GM18868 (cell line): ENCODE data around the gene TPST2.

Experiments
- ATAC-seq: cut with Tn5 transposase; IDR thresholded peaks from one replicate; pipeline ENCODE4 v1.9.1; 2021; ENCODE audit warnings: mild to moderate bottlenecking, moderate library complexity; ENCODE audit not compliant: unreplicated experiment

Gene TPST2

DNA sequence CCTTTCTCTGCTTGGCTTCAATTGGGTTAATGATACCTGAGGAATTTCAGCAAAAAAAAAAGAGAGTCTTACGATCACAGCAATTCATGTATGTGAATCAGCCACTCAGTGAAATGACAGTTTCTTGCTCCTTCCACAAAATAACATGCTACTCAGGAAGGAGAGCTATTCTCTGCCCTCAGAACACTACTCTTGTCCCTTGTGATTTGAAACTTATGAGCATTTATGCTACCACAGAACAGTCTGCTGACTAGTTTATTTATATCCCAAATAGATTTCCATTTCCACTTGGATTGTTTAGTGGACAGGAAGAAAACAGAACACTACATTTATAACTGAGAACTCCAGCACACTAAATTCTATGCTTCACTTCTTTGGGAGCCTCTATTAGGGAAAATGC, 86.2 kb downstream of the TPST2 start:
- no peak for ATAC-seq

DNA sequence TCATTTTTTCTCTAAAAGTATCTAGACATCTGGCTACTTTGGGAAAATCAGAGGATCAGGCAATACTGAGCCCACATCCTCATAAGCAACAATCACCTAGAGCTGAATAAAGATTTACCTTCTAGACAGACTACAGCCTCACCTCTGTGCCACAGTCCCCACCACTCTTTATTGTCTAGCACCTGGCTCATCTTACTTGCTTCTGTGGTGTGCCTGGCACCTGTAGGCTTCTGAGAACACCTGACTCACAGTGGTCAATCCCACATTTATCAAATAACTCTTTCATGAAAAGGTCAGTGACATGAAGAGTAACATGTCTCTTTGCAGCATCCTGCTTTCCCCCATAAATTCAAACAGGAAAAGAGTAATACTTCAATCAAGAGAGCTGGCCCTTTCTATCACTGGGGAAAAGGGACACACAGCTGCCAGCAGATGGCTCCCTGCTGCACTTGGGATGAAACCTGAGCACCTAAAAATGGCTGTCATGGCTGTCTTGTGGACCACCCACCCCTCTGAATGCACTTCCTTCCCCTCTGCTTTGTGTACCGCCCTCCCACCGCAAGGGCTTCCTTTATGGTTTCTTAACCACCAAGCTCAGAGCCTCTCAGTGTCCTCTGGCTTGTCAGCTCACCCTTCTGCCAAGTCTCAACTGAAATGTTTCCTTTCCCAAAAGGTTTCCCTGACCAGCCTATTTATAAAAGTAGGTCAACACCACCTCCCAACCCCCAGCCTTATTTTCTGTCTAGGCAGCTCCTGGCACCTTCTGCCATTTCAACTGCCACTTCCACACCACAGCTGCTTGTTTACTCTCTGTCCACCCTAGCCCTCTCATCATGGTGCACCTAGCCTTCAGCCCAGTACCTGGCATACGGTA, 87.0 kb downstream of the TPST2 start:
- ATAC-seq, result no peak

DNA sequence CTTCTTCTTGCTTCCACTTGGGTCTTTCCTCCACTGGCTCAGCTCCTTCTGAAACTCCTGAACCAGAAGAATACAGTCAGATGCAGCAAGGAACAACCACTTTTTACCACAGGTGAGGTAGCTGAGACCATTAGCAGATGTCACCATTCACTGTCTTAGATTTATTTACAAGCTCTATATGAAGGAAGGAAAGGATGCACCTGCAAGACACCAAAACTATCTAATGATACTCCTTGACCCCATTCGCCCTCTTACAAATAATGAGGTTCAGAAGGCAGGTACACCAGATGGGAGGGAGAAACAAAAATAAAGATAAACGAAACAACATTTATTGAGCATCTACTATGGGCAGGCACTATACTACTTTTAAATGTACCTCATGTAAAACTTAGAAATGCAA, 87.9 kb downstream of the TPST2 start:
- no peak for ATAC-seq

DNA sequence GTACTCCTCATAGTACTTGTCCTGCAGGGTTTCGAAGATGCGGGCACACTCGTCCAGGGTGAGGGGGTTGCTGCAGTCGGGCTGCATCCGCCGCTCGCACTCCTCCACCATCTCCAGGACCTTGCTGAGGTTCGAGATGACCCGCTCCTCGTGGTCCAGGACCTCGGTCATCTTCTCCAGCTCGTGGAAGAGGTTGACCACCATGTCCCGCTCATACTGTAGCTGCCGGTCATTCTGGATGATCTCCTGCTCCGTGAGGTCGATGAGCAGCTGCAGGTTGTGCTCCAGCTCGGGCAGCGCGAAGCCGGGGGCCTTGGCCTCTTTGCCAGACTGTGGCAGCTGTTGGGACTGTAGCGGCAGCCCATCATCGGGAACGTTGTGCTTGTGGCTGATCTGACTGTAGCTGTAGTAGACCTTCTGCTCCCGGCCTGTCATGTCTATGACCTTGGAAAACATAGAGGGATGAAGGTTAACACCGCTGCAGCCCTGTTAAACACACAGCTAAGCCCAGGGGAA, 90.7 kb downstream of the TPST2 start:
- no peak for ATAC-seq

DNA sequence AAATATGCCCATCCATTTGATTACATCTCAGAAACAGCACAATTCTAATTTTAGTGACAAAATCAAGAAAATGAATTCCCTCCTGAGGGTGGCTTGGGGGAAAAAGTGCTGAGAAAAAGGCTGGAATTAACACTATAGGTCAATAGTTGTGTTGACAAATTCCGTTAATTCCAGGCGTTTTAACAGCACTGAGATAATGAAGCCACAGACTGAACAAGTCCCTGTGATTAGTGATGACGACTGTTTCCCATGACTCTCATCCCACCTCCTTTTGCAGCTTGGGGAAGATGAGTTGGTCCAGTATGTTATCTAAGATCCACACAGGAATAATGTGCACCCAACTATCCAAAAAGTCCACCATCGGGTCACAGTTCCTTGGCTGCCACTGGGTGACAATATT, 93.5 kb downstream of the TPST2 start:
- no peak for ATAC-seq

DNA sequence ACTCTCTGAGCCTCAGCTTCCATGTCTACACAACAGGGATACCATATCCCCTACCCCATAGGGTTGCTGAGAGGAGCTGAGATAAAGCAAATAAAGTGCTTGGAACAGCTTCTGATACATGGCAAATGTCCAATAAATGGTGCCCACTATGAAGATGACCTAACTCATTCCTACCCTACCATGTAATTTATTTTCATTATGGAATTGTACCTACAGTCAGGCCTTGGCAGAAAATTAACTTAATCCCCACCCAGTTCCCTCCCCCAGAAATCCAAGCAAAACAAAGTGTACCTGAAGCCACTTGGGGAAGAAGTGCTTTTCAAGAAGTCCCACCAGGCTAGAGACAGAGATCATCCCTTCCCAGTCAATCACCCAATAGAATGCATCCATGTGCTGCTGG, 95.4 kb downstream of the TPST2 start:
- ATAC-seq, result no peak

DNA sequence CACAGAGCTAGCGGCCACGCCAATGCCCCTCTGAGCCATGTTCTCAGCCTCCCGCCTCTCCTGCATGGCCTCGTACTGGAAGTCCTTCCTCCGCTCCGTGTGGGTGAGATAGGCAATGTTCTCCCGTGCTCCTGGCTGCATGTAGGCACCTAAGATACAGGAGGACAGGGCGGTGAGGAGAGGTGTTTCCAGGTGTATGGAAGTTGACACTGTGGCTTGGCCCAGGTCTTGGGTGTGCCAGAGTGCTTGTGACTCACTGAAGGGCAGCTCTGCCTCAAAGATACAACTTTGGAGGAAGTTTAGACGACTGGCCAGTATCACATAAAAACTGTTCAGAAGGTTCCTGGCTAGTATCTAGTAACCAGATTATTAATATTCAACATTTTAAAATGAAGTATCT, 97.7 kb downstream of the TPST2 start:
- ATAC-seq, result no peak

DNA sequence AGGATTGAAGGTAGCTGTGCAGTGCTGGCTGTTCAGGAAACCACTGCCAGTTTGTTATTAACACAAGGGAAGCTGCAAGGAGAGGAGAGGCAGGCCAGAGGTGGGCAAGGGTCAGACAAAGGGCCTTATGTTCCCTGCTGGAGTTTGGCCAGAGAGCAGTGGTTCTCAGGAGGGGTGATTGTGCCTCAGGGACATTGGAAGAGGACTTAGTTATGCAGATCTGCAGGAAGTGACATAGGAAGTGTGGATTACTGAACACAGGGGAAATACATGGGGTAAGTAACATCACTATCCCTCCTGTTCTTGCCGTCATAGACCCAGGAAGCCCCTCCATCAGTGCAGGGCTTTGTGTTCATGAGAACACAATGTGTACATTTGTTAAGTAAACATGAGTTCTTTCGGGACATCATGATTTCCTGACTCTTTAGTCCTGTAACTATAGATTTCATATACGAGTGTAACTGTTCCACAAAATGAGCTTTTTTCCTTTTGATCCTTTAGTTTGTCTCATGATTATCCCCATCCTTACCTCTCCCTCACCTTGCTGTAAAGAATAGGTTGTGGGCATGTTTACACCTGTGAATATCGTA, 100.4 kb downstream of the TPST2 start:
- no peak for ATAC-seq

DNA sequence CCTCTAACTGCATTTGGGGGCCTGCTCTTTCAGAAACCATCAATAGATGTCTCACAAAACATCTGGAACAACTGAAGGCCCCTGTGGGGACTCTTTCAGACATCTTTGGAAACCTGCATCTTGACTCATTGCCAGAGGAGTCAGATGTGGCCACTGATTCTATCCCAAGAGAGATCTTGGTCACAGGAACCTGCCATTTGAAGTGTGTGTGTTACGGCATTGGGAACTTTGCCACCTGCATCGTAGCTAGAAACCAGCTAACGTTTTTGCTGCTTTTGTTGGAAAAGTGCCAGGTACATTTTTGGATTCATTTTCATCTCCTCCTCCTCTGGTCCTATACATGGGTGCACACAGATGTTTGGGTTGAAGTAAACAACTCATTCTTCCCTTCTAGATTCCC, 101.9 kb downstream of the TPST2 start:
- ATAC-seq, result no peak

DNA sequence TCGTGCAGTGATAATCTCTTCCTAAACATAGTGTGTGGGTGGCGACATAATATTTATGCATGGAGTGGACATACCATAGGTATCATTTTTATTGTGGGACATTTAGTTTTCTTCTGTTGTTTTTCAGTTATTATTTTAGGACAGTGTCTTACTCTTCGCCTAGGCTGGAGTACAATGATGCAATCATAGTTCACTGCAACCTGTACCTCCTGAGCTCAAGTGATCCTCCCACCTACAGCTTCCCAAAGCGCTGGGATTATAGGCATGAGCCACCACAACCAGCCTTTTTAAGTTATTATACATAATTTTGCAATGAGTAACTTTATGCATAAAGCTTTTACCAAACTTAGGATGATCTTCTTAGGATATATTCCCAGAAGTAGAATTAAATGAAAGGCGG, 103.5 kb downstream of the TPST2 start:
- ATAC-seq, result no peak

DNA sequence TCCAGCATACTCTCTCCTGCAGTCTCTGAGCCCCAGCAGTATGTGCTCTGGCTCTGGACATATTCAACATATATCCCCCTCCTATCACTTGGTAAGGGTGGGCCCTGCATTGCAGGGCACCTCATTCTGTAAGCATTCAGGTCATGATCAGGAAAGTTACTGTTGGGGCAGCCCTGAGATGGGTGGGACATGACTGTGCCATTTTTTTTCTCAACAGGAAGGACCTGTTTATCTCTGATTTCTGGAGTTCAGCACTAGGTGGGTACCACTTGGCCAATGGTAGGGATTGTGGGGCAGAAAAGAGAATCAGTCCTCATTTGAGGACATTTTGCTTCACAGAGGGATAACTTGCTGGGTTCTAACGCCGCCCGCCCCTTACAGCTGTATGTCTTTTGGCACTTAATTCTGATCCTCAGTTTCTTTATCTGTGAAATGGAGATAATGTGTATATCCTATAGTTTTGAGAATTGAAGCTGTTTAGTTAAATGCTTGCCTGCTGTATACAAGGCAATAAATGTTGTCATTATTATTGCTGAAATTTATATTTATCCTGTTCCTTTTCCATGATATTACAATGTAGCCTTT, 104.0 kb downstream of the TPST2 start:
- ATAC-seq, result no peak

DNA sequence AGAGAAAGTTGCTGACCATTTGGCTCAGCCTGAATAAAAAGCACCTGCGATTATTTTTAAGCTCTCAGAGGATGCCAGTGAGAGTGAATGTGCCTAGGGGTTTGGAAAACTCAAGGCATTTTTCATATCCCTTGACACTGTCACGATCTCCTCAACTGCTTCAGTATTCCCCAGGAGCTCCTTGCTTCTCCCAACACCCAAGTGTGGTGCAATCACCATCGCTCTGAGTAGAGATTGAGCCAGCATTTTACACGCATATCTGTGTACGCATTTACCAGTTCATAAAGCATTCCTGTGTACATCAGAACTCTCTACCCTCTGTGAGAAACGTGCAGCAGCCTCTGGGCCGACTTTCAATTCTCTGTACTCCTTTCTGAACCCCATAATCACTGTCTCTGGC, 104.9 kb downstream of the TPST2 start:
- ATAC-seq, result no peak

DNA sequence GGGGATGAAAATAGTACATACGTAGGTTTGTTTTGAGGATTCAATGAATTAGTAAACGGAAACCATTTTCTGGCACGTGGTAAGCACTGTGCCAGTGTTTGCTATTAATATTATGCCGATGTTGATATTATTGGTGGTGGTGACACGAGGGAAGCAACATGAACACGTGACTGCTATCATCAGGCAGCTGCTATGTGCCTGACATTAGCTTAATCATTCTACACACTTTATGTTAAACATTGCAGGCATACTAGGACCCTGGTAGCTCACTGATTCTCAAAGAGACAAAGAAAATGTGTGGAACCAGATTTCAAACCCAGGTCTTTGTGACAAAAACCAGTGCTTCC, 105.6 kb downstream of the TPST2 start:
- ATAC-seq, result no peak

DNA sequence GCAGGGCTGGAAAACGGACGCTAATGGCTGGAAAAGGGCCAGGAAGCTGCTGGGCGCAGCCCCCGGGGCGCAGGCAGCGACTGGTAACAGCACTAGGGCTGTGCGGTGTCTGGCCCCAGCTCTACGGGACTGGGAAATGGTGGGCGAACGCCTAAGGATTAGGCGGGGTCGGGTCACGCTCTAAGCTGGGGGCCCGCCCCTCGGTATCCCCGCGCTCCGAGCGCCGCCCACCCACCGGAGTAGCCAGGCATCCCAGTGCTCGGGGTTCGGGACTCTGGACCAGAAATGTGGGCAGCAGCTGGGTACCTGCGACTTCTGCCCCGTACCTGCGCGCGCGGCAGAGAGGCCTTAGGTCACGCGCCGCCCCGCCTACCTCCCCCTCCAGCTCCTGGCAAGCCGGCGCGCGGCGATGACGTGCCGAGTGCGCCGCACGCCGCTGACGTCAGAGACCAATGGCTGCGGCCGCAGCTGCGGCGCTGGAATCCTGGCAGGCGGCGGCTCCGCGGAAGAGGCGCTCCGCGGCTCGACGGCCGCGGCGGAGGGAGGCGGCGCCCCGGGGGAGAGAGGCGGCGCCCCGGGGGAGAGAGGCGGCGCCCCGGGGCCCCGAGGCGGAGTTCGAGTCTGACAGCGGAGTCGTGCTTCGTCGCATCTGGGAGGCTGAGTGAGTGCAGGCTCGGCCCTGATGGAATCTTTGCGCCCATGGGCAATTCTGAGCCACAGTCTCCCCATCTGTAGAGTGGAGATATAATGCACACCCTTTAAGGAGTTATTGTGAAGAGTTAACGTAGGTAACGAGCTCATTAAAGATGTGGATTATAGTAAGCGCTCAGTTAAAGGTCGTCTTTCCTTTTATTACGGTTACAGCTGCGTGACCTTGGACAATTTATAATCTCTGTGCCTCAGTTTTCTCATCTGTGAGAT, 106.2 kb downstream of the TPST2 start, which contains the start of the genes HPS4 and SRRD:
Gene HPS4 (minus strand): TSS at position 345 of the 921 bp plus-strand sequence. CDS start 2,021 bp downstream, outside the sequence.
Gene SRRD (plus strand): TSS at position 439 of the 921 bp plus-strand sequence. CDS start 14 bp downstream, at position 453.
- peak; percentile 70 for ATAC-seq

DNA sequence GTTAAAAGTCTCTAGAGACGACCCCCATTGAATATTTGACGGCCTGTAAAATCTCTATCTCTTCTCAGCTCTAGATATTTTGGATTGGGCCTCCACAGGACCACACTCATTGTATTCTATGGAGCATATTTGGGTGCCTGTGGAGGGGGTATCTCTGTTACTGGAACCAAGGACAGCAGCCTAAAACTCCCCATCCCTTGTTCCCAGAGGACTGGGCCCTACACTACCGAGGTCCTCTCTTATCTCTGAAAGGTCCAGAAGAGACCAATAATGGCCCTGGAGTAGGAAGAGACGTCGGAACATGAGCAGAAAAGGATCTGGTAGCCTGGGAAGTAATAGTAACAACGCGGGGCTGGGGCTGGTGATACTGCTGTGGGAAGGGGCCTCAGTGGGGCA, 106.9 kb downstream of the TPST2 start:
- no peak for ATAC-seq

DNA sequence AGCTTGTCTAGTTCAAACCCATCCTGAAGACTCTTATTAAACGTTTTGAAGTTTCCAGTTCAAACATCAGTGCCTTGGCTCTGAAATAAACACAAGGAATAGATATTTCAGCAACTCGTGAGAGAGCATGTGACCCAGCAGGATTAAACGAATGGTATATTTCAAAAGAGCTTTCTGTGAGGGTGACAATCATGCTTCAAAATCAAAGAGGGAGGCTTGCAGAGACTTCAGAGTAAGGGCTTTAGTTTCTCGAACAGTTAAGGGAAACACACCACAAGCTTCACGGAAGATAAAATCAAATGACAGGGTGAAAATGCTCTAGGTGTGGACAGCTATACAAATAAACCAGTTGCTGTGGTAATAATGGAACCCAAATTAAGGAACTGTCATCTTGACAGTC, 107.8 kb downstream of the TPST2 start:
- no peak for ATAC-seq

DNA sequence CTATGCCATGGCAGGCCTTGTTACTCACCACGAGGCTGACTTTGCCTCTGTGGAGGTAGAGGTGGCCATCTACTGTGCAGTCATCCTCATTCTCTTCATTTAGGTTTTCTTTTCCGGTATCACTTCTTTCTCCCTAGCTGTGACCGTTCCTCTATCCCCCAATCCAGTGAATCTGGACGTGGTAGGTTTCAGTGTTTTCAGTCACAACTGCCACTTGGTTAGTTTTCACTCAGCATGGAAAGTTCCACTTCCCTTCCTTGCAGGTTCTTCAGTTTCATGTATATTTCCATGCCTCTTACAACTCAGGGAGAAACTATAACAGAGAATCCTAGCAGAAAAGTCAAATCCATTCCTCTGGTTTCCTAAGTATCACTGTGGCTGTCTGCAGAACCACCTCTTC, 108.2 kb downstream of the TPST2 start:
- no peak for ATAC-seq

DNA sequence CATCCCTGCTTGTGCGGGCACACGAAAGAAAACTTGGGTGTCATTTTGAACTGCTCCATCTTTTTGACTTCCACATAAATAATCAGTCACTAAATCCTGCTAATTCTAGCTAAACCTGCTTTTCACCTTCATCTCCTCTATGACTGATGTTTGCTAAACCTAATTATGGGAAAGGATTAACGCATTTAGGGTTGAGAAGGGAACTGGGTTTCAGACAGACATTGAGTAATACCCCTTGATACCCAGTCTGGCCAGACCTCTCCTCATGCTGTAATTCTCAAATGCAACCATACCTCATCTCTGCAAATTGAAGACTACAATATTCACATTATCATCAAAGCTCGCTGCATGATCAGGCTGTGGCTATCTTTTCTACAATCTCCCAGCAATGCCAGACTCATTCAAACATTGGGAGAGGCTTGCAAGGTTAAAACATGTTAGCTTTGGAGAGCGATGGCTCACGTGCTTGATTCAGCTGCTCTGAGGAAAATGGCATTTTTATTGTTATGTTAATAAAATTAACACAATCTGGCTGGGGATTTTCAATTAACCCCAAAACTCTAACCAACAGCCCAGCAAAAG, 108.7 kb downstream of the TPST2 start:
- no peak for ATAC-seq

DNA sequence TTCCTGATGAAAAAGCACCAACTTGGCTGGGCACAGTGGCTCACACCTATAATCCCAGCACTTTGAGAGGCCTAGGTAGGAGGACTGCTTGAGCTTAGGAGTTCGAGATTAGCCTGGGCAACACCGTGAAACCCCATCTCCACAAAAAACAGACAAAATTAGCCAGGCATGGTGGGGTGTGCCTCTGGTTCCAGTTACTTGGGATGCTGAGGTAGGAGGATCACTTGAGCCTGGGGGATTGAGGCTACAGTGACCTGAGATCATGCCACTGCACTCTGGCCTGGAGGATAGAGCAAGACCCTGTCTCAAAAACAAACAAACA, 109.4 kb downstream of the TPST2 start:
- no peak for ATAC-seq

DNA sequence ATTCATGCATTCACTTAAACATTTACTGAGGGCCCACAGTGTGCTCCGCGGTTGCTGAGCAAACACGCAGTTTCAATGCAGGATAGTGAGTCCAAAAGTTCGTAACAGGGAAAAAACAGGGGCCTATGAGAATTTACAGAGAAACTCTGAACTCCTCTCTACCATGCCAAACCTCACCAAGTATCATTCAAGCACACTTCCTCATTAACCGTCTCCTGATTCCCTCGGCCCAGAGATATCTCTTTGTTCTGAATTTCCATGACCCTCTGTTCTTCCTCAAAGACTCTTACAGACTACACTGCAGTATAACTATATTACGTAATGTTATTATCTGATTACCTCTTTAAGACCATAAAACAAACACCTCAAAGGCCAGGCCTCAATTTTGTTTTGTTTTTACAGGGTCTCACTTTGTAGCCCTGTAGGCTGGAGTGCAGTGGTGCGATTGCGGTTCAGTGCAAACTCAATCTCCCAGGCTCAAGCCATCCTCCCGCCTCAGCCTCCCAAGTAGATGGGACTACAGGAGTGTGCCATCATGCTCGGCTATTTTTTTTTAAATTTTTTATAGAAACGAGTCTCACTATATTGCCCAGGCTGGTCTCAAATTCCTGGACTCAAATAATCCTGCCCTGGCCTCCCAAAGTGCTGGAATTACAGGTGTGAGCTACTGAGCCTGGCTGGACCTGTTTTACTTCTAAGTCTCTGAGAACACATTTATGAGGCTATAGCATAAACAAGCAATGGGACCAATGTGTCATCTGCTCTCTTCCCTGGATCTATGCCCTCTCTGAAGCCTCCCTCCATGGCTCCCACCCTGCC, 109.9 kb downstream of the TPST2 start:
- no peak for ATAC-seq
